NK-92 (cell line): ENCODE data around the gene SOSTDC1.
"Not testable (repeated sequence)": the region's sequence is repeated elsewhere in the genome, so short reads cannot be mapped to it uniquely, and the experiment has no call there.

Experiments
- DNase-seq: peaks from one replicate; lab custom pipeline; 2025; ENCODE audit not compliant: unreplicated experiment; lab: John Stamatoyannopoulos, UW

SOSTDC1 gene, protein sequence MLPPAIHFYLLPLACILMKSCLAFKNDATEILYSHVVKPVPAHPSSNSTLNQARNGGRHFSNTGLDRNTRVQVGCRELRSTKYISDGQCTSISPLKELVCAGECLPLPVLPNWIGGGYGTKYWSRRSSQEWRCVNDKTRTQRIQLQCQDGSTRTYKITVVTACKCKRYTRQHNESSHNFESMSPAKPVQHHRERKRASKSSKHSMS

GRCh38 chr7:16465469-16466361, at the start of gene SOSTDC1:
Gene SOSTDC1, minus strand, starts transcription at chr7:16465738. Its CDS starts 70 bp downstream, at chr7:16465668.
- no peak for DNase-seq

DNA sequence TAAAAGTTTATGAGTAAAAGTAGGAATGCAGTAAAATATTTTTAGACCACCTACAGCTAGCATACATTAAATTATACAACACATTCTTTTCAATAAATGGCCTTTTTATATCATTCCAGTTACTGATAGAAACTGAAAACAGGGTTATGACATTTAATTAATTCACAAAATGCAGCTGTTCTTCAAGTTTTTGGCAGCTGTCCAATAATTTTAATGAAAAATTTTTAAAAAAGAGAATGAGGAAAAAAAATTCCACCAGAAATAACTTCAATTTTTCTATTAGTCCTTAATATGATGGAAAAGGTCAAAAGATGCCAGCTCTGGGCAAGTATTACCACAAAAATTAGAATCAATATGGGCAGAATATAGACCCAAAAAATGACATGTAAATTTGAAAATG, 49.2 kb upstream of the SOSTDC1 start:
- no peak for DNase-seq

DNA sequence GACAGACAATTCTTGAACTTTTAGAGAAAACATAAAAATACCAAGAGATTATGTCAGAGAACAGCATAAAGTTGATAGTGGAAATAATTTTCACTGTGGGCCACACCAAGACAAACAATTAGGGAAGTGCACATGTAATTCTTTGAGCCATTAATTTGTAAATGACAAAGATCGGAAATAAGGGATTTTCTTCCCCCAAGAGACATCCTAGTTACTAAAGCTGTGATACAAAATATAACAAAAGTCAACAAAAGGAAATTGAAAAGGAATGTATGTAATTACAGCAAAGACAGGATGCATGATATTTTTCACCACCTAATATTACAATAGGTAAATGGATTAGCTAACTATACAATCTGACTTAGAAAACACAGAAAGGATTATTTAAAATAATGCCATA, 48.7 kb upstream of the SOSTDC1 start:
- DNase-seq, result no peak

- no peak for DNase-seq
Measured at GRCh38 chr7:16512097-16512496, 46.6 kb upstream of the SOSTDC1 start.

DNA sequence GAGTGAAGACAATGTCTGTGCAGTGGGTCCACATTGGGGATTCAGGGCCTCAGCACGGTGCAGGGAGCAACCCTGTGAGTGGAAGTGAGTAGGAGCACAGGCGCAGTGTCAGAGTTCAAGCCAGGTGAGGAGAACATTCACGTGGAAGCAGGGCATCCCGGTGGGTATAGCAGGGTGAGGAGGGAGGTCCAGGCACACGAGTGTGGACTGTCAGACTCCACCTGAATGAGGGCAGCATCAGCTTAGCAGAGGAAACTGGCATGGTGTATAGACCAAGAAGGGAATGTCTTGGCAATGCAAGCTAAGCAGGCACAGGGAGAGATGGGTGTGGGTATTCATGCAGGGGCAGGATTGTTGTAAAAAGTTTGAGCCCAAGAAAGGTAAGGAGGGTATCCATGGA, 45.8 kb upstream of the SOSTDC1 start:
- DNase-seq, result no peak

GRCh38 chr7:16509829-16510228, 44.3 kb upstream of the SOSTDC1 start:
- DNase-seq, result no peak

DNA sequence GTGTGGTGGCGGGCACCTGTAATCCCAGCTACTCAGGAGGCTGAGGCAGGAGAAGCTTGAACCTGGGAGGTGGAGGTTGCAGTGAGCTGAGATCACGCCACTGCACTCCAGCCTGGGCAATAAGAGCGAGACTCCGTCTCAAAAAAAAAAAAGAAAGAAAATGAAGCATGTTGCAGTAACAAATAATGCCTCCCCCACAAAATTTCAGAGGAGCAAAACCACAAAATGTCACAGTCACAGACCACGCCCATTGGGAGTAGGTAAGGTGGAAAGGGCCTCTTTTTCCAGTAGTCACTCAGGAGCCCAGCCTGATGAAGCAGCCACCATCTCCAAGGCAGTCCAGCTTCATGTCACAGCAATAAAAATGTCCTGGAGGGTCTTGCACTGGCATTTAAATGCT, 40.9 kb upstream of the SOSTDC1 start:
- not testable (repeated sequence) for DNase-seq

- DNase-seq, result no peak
Measured at GRCh38 chr7:16504019-16504418, 38.5 kb upstream of the SOSTDC1 start.

DNA sequence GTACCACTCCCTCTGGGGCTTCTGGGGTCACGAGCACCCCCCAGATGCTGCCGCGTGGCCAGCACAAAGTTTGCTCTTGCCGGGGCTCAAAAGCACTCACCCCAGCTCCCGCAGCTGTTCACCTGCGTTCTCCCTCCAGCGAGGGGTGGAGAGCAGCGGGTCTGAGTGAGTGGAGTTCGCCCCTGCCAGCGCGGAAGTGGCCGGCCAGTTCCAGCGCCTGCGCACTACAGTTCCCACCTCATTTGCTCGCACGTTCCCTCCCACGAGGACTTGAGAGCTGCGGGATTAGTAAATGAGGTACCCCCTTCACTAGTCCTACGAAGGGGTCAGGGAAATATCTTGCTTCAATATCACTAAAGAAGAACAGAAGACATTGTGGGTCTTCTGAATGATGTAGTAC, 36.8 kb upstream of the SOSTDC1 start:
- DNase-seq, result no peak

GRCh38 chr7:16498122-16498521, 32.6 kb upstream of the SOSTDC1 start:
- DNase-seq, result no peak

DNA sequence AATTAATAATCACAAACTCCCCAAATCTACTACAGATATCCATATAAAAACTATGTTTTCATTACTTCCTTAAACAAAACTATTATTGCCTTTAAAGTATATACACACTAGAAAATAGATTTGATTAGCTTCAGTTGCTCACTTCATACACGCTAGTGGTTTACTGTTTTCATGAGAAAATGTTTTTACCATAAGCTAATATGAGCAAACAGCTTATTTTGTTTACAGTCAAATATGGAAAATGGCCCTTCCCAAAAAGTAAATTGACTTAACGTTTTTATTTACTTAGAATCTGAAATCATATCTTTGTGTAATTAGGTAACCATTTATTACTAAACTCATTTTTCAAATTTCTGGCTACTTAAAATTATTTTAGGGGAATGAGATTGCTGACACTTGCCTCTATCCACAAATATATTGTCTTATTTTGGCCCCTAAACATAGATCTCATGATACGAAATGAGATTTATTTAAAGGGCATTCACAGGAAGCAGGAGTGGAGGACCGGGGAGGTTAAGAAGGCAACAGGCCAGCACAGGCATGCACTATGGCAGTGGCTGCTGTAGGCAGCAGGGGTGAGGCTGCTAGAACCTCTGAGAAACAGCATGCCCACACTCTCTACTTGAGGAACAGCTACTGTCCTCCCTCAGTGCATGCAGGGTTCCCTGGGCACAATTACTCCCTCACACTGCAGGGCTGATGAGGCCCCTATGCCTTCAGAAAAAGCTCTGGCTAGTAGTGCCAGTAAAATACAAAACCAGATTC, 29.6 kb upstream of the SOSTDC1 start:
- DNase-seq, result no peak

GRCh38 chr7:16494551-16494950, 29.0 kb upstream of the SOSTDC1 start:
- DNase-seq, result no peak

DNA sequence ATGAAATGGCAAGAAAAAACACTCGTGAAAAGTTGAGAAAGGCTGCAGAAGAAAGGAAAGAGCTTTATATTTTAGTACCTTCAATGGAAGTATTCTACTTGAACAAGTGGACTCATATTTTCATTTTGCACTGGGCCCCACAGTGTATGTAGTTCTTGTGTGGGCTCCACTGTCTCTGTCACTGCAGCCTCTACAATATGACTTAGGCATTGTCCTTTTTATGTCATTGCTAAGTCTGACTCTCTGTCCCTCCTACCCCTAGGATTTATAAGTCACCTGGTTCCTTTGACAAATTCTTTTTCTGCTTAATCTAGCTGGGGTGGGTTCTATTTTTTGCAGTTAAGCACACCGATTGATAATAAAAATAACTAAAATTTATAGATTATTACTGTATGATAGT, 27.7 kb upstream of the SOSTDC1 start:
- no peak for DNase-seq

DNA sequence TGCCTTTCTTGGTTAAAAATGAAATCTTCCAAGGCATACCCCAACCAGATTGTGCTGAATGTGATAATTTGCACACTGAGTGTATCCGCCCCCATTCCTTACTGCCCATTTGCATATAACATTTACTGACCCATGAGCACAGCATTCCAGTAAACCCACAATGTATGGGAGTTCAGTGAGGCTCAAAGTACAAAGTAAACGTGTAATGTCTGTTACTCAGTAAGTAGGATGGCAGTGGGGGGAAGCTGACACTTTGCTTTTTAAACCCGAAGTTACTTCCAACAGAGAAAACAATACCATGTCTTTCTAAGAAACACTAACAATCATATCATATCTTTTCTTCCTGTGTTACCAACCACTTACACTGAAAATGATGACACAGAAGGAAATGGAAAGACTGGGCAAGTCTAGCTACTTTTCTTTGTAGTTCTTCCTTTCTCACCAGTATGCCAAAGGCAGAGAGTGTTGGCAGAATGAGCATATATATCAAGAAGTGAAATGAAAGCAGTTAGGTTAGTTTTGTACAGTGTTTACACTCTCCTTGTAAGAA, 27.1 kb upstream of the SOSTDC1 start:
- no peak for DNase-seq

DNA sequence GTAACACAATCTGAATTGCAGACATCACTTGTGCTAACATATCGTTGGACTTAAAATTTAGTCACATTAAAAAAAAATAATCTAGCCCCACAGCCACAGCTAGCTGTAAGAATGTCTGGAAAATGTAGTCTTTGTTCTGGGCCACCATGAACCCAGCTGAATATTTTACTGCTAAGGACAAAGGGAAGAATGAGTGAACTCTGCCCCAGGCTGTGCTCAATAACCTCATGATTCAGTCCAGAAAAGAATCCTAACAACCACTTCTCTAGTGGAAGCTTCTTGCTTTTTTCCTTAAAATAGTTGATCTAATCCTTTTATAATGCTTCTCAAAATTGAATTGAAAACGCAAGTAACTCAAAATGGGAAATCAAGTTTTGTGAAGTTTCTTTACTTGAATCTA, 25.6 kb upstream of the SOSTDC1 start:
- DNase-seq, result no peak

DNA sequence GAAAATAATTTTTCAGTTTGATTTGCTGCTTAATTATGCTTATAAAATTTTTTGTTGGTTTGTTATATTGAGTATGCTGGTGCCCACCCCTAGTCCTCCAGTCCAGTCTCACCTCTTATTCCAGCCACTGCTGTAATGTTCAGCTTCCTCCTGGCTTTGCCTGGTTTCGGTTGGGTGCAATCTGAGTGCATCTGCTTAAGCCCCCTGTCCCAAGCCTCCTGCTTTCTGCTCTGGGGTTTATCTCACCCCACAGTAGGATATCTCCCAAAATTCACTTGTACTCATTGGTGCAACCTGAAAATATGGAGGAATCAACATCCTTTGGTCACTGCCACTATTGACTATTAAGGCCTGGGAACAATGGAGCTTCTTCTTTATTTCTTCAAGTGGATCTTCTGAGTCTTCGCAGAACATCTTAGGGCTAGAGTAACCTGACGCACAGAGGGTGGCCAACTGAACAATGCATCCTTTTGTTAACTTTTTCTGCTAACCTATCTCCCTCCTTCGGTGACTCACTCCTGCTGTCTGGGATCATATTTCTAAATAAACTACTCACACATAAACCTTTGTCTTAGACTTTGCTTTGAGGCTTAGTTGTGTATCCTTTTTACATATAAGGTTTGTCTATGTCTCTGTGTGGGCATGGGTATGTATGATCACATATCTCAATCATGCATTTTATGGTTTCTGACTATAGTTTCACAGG, 19.1 kb upstream of the SOSTDC1 start:
- no peak for DNase-seq

GRCh38 chr7:16479591-16479990, 14.1 kb upstream of the SOSTDC1 start:
- DNase-seq, result no peak

GRCh38 chr7:16479161-16479560, 13.6 kb upstream of the SOSTDC1 start:
- no peak for DNase-seq

DNA sequence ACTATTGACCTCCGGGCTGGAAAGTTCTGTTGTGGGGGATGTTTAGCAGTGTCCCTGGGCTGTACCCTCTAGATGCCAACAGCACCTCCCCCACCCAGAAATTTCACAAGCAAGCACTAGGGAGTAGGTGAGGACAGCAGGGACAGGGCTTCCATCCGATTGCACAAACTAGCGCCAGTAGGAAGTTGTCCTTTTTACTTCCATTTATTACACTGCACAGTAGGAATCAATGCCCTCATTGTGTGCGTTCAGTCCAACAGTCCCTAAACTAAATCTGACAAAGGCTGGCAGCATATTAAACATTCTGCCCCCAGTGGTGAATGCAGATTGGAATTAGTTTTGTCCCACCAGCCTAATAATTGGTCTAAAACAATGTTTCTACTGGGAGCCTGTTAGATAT, 6.4 kb upstream of the SOSTDC1 start:
- DNase-seq, result no peak

GRCh38 chr7:16463949-16464715, 1.4 kb downstream of the SOSTDC1 start:
- DNase-seq, result no peak
